H1 (cell line): ENCODE data around the gene CLRN2.

ENCODE experiments used
- CEBPB ChIP-seq: IDR thresholded peaks from 2 replicates; pipeline ENCODE4 v1.6.1; 2012; ENCODE audit warnings: low read depth, low read length
- CHD2 ChIP-seq: IDR thresholded peaks from 2 replicates; pipeline ENCODE4 v1.6.1; 2012; ENCODE audit warnings: low read length, improper control_type of control experiment
- EZH2 ChIP-seq: fragments of 200-600 bp; sonication (generic); IDR thresholded peaks from 2 replicates; pipeline ENCODE4 v1.7.1; 2012; ENCODE audit warnings: low read depth, mild to moderate bottlenecking, moderate library complexity, low read length, inconsistent platforms; ENCODE audit not compliant: severe bottlenecking
- HDAC2 ChIP-seq, 2 experiments: fragments of 300-600 bp in 1 of 2; sonication (generic) in 1 of 2; IDR thresholded peaks; 2 replicates each; pipeline ENCODE4 v1.6.1; 2011 to 2012; ENCODE audit warnings: low read depth in 2 of 2, low read length in 2 of 2, mild to moderate bottlenecking in 2 of 2, moderate library complexity in 2 of 2, borderline replicate concordance in 1 of 2, inconsistent platforms in 1 of 2
- JUND ChIP-seq: IDR thresholded peaks from 2 replicates; pipeline ENCODE4 v1.6.1; 2011; ENCODE audit warnings: mild to moderate bottlenecking, improper control_type of control experiment, low read length
- POLR2A ChIP-seq, 2 experiments: IDR thresholded peaks; 1 replicate in 1 of 2; 2 replicates in 1 of 2; pipeline ENCODE4 v1.6.1; 2011; ENCODE audit warnings: low read depth in 2 of 2, low read length in 2 of 2, mild to moderate bottlenecking in 2 of 2; ENCODE audit errors: control extremely low read depth in 1 of 2
- POLR2AphosphoS5 ChIP-seq: IDR thresholded peaks from 2 replicates; pipeline ENCODE4 v1.6.1; 2011; ENCODE audit warnings: low read depth, low read length
- RAD21 ChIP-seq, 2 experiments: IDR thresholded peaks in 1 of 2; conservative IDR thresholded peaks in 1 of 2; 2 replicates each; pipeline ENCODE4 v1.6.1; 2011; ENCODE audit warnings: low read depth in 2 of 2, low read length in 2 of 2, improper control_type of control experiment in 1 of 2, inconsistent platforms in 1 of 2, mild to moderate bottlenecking in 1 of 2, moderate library complexity in 1 of 2
- RFX5 ChIP-seq: IDR thresholded peaks from 2 replicates; pipeline ENCODE4 v1.6.1; 2011; ENCODE audit warnings: low read depth, low read length, improper control_type of control experiment, borderline replicate concordance
- SP2 ChIP-seq: IDR thresholded peaks from 2 replicates; pipeline ENCODE4 v1.6.1; 2012; ENCODE audit warnings: mild to moderate bottlenecking, low read length, inconsistent platforms
- TF ChIP-seq, protein P1 (sequence below), 3 experiments: IDR thresholded peaks; 1 replicate in 2 of 3; 2 replicates in 1 of 3; pipeline versions ENCODE4 v1.5.1 to v1.6.1; 2011; ENCODE audit warnings: low read length in 3 of 3, mild to moderate bottlenecking in 3 of 3, inconsistent platforms in 2 of 3, low read depth in 1 of 3, moderate library complexity in 1 of 3; ENCODE audit not compliant: insufficient read depth in 1 of 3; ENCODE audit errors: control extremely low read depth in 1 of 3
- TF ChIP-seq, protein P2 (sequence below): IDR thresholded peaks from 2 replicates; pipeline ENCODE4 v1.6.1; 2011; ENCODE audit warnings: low read length, improper control_type of control experiment

DNA sequence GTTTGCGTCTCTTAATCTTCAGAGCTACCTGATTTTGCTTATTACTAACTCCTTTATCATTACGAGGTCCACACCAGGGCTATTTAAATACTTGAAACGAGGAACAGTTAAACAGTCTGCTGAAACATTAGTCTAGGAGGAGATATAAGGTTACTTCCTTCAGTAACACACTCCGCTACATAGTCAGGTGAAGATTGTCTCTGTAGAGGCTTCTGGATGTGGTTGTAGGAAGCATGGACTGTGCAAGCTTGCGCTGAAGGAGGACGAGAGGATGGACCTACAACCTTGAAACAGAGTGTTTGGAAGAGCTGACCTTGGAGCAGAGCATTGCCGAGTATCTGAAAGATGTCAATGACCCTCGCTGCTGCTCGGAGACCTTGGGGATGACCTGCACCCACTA, at the start of gene CLRN2:
- TF ChIP-seq EZH2 (no peak), CEBPB (no peak), POLR2A (IDR thresholded peaks at IDR 0.05; ENCODE audit: control extremely low read depth in 1 of 2, low read depth in 2 of 2, low read length in 2 of 2) (no peak), RAD21 (IDR thresholded peaks at IDR 0.05 in 1 of 2, conservative IDR thresholded peaks at IDR 0.05 in 1 of 2; ENCODE audit: low read depth in 2 of 2, low read length in 2 of 2) (no peak), CHD2 (no peak), HDAC2 (IDR thresholded peaks at IDR 0.05; ENCODE audit: borderline replicate concordance in 1 of 2, low read depth in 2 of 2, low read length in 2 of 2) (no peak), RFX5 (no peak), SP2 (no peak), JUND (no peak), POLR2AphosphoS5 (no peak)
- TF ChIP-seq, protein P1, sequence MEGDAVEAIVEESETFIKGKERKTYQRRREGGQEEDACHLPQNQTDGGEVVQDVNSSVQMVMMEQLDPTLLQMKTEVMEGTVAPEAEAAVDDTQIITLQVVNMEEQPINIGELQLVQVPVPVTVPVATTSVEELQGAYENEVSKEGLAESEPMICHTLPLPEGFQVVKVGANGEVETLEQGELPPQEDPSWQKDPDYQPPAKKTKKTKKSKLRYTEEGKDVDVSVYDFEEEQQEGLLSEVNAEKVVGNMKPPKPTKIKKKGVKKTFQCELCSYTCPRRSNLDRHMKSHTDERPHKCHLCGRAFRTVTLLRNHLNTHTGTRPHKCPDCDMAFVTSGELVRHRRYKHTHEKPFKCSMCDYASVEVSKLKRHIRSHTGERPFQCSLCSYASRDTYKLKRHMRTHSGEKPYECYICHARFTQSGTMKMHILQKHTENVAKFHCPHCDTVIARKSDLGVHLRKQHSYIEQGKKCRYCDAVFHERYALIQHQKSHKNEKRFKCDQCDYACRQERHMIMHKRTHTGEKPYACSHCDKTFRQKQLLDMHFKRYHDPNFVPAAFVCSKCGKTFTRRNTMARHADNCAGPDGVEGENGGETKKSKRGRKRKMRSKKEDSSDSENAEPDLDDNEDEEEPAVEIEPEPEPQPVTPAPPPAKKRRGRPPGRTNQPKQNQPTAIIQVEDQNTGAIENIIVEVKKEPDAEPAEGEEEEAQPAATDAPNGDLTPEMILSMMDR (IDR thresholded peaks at IDR 0.05; ENCODE audit: control extremely low read depth in 1 of 3, insufficient read depth in 1 of 3, low read depth in 1 of 3, low read length in 3 of 3), result no peak
- TF ChIP-seq, protein P2, sequence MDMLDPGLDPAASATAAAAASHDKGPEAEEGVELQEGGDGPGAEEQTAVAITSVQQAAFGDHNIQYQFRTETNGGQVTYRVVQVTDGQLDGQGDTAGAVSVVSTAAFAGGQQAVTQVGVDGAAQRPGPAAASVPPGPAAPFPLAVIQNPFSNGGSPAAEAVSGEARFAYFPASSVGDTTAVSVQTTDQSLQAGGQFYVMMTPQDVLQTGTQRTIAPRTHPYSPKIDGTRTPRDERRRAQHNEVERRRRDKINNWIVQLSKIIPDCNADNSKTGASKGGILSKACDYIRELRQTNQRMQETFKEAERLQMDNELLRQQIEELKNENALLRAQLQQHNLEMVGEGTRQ, result no peak
